AG10803 (cell line): Measurements from ENCODE around the gene CNTNAP2.
A peak's percentile ranks its signal among the peaks of the same experiment; 100 is the strongest.

Experiments used
- DNase-seq: peaks from one replicate; pipeline ENCODE4 v3.0.0; 2010; ENCODE audit warnings: low read depth
- H3K4me3 ChIP-seq: 2 replicates; pipeline ENCODE4 v1.5.1; 2011; ENCODE audit warnings: mild to moderate bottlenecking, low read length, control low read depth
- CTCF ChIP-seq: conservative IDR thresholded peaks from 2 replicates; pipeline ENCODE4 v1.5.1; 2011; ENCODE audit warnings: mild to moderate bottlenecking, low read length, control low read depth, inconsistent platforms

Gene CNTNAP2

DNA sequence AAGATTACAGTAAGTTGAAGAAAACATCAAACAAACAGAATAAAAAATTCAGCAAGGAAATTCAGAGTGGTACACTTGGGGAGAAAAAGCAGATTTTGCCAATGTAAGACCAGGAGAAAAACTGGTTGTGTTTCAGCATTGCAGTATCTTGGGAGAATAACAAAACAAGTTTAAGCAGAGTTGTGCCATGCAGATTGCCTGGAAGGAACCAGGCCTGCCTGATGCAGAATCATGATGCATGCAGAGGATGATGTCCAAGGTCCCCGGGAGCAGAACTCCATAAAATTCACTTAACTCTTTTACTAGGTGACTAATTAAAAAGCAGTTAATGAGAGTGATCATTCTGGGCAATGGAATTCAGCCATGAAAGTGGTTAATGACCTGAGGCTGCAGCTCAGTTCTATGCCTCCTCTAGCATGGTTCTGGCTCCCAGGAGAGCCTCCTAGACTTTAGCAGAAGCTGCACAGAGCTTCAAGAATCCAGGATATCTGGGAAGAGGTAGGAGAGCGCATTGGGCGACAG is 2094.3 kb downstream of the CNTNAP2 start:
- H3K4me3 ChIP-seq = no peak overlapping the region
- DNase-seq = no peak
- TF ChIP-seq CTCF = no peak

DNA sequence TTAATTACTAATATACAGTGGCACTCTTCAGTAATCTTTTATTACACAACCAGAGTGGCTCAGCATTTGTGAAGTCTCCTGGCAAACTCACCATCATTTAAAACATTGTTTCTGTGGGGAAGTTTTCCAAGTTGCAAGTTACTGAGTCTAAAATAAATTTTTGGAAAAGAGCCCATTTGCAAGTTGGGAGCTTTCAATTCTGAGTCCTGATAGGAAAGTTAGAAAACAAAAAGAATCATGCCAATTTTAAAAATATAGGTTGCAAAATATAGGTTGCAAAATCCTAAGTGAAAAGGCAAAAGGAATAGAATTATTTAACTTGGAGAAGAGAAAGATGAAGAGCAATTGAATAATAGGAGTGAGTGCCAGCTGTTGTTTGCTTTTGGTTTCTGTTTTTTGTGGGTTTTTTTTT is 2095.1 kb downstream of the CNTNAP2 start:
- no peak for TF ChIP-seq CTCF
- no peak overlapping the region for H3K4me3 ChIP-seq
- peak; percentile 28 for DNase-seq

DNA sequence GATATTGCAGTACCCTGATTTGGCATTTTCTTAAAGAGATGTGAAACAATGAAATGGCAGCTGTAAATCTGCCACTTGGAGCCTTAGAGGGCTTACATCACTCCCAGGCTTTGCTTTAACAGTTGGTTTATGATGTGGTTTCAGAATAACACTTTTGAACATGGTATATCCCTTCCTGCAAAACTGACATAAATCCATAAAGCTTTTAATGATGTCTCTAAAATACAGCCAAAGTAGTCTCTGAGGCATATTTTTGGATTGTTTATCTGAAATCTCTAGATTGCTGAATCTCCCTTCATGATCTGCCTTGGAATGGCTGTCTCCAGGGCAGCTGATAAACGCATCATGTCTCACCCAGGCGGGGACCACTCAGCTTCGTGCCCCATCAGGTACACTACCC is 2096.1 kb downstream of the CNTNAP2 start:
- no peak for TF ChIP-seq CTCF
- no peak for DNase-seq
- no peak overlapping the region for H3K4me3 ChIP-seq

- H3K4me3 ChIP-seq = no peak overlapping the region
- DNase-seq = no peak
- no peak for TF ChIP-seq CTCF
Observed at GRCh38 chr7:148214101-148214500, 2097.5 kb downstream of the CNTNAP2 start.

GRCh38 chr7:148218603-148219002 is 2102.0 kb downstream of the CNTNAP2 start:
- DNase-seq = no peak
- H3K4me3 ChIP-seq = no peak overlapping the region
- no peak for TF ChIP-seq CTCF

DNA sequence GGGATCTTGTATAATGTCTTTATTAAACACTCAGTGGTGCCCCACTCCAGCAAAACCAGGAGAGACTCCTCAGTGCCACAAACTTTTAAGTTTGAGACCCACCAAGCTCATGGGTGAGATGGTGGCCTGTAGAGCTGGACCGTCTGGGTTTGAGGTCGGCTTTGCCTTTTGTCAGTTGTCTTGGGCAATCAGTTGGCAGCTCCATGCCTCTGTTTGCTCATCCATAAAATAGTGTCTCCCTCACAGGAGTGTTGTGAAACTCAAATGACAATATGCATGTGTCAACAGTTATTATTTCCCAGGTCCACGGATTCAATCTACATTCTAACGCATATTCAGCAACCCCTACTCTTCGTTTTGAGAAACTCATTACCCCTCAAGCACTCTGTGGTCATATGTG is 2106.1 kb downstream of the CNTNAP2 start:
- TF ChIP-seq CTCF = no peak
- H3K4me3 ChIP-seq = no peak overlapping the region
- DNase-seq = peak; percentile 11

DNA sequence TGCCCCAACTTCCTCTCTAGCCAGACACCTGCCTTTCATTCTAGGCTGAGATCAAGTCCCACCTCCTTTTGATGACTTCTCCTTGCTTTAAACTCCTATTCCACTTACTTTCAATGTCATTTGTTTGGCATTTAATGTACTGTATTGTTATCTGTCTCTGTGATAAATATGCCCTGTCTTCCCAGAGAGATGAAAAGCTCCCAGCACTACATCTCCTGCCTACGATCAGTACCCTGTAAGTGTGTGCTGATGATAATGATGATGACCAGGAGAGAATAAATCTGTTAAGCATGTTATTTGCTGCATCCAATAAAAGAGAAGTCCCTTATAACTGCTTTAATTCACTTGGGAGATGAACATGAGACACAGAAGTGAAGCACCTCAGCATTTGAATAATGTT is 2106.6 kb downstream of the CNTNAP2 start:
- TF ChIP-seq CTCF = no peak
- no peak overlapping the region for H3K4me3 ChIP-seq
- DNase-seq = no peak
